ENCODE results near the gene CCDC91.
A peak's percentile ranks its signal among the peaks of the same experiment; 100 is the strongest.

The CCDC91 gene

DNA sequence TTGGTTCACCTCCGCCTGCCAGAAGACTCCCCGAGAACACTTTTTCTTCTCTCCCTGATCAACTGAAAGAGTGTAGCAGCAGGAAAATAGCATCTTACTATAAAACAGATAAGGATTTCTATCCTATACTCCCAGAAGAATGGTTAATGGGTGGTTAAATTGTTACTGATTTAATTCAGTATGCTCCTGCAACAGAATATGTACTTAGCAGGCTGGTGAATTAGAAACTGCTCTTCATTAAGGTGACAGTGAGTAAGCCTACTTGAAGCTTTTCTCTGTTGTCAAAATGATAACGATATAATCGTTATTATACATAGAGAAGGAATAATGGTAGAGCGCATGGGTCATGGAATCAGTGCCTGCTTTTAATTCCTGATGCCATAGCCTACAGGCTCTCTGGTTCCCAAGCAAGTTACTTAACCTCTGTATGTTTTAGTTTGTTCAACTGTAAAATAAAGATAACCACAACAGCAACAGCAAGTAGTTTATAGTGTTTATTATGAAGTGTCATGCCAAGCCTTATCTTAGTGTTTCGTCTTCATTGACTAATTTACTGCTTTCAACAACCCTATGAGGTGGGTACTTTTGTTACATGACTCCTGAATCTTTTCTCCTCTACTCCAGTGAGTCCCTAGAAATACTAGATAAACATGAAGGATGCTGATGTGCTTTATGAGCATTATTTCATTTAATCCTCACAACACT lies 392.6 kb downstream of the CCDC91 start:
- no peak for DNase-seq (ENCODE audit: low read depth)

DNA sequence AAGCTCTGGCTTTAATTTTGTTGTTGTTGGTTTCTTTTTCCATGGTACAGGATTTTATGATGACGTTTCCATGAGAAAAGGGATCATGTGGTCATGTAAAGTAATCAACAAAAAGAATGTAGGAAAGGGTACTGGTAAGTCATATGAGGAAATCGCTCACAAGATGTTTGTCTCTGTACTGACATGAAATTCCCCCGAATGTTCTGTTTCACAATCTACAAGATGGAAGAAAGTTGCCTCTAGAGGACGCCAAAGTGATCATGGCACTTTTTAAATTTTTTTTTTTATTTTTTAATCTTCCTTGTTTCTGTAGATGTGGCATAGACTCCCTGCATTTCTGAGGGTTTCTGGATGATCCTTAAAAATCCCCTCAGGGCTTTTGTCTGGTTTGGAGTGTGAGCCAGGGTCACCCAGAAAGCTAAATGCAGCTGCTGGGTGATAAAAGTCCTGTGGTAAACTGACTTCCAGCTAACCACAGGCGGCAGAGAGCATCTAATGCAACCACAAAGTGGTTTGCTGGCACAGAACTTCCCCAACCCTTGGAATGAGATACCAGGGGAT lies 393.5 kb downstream of the CCDC91 start:
- peak; percentile 78 for DNase-seq (ENCODE audit: low read depth)

DNA sequence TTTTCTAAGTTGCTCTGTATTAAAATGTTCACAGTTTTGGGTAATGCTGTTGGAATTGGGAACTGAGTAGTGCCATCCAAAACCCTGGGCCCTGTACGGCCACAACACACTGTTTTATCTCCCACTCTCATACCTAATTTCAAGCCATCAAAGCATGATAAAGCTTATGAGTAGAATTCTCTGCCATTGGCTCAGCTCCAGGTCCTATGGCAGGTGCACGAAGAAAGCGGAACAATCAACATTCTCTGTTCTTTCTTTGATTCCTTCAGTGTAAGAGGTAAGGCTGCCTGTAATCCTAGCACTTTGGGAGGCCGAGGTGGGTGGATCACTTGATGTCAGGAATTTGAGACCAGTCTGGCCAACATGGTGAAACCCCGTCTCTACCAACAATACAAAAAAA lies 394.9 kb downstream of the CCDC91 start:
- DNase-seq (ENCODE audit: low read depth), result no peak

DNA sequence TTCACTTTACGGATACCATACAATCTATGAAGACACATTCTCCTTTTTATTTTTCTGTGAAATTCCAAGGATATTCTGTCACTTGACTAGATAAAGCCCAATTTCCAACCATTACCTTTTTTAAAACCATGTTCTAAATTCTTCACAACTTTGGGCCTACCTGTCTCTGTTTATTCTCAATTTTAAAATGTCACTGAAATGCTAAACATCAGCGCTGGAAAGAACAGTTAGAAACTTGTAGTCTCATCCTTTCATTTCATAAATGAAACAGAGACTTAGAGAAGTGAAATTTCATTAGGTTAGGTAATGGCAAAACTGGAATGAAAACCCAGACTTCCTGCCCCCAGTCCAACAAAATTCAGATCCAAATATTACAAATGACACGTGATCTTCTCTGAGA lies 396.2 kb downstream of the CCDC91 start:
- no peak for DNase-seq (ENCODE audit: low read depth)

DNA sequence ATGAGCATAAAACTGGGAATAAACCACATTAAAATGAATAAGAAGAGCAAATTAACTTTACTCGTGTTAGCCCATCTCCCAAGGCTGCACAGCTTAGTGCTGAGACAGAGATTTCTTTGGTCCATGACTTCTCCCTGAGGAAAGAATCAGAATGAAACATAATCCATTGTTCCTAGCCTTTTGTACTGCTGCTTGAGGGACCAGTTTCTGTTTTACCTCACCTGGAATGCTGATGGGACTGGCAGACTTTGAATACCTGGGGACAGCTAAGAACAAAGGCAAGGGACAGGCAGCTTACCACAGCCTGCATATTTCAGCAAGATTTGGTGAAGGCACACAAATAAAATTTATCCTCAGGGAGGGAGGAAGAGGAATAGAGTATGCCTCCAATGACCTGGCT lies 401.6 kb downstream of the CCDC91 start:
- no peak for DNase-seq (ENCODE audit: low read depth)
